HFFc6 (cell line): Measurements from ENCODE around the gene CCDC61. TPM values are rescaled to one million over a fixed set of nuclear protein-coding genes. Genes with fewer than 3 reads are reported as not detected.

Experiments
- DNase-seq: peaks from one replicate; pipeline ENCODE4 v3.0.0-alpha.2; 2018
- H3K27ac Mint-ChIP-seq: 2 replicates; pipeline ENCODE4 v1.8.0; 2020; ENCODE audit warnings: mild to moderate bottlenecking, mixed read lengths
- H3K27me3 Mint-ChIP-seq: 2 replicates; pipeline ENCODE4 v1.8.0; 2021; ENCODE audit warnings: mild to moderate bottlenecking, moderate library complexity, mixed read lengths; ENCODE audit not compliant: insufficient read depth
- H3K36me3 Mint-ChIP-seq: 2 replicates; pipeline ENCODE4 v1.8.0; 2021; ENCODE audit warnings: low read depth, mixed read lengths
- H3K4me1 Mint-ChIP-seq: 2 replicates; pipeline ENCODE4 v1.8.0; 2020; ENCODE audit warnings: low read depth, mixed read lengths
- H3K4me3 Mint-ChIP-seq: 2 replicates; pipeline ENCODE4 v1.8.0; 2020; ENCODE audit warnings: mild to moderate bottlenecking, moderate library complexity, mixed read lengths
- H3K9me3 Mint-ChIP-seq: 2 replicates; pipeline ENCODE4 v1.8.0; 2020; ENCODE audit warnings: mild to moderate bottlenecking, mixed read lengths
- CTCF ChIP-seq: fragments of 200-600 bp; sonication (generic); IDR thresholded peaks from 2 replicates; pipeline ENCODE4 v1.5.0; 2021; ENCODE audit warnings: antibody characterized with exemption, mild to moderate bottlenecking
- total RNA-seq, 6 experiments: library from RNA; stranded (reverse); fragmentation: NEBNext Ultra II Directional; extraction: Animal tissue kit (Norgen Biotek cat#: 25700); gene quantifications; 2 replicates in 1 of 6; 3 replicates in 5 of 6; pipeline ENCODE4 v1.2.3, GENCODE V29; 2021

The CCDC61 gene
- total RNA-seq, 6 experiments from 2014 or later = 8.6 to 13.1 (median 11.0) TPM

GRCh38 chr19:46022061-46022430 lies 26.8 kb downstream of the CCDC61 start:
- no peak for TF ChIP-seq CTCF
- no peak overlapping the region for H3K27ac Mint-ChIP-seq
- no peaks in the 10 kb centered on the region for H3K9me3 Mint-ChIP-seq
- H3K27me3 Mint-ChIP-seq = peaks cover 16% of the 10 kb centered on the region; the same call in 1 of the 2 replicates
- H3K4me1 Mint-ChIP-seq = peaks cover 8% of the 10 kb centered on the region; the same call in 1 of the 2 replicates
- no peaks in the 10 kb centered on the region for H3K36me3 Mint-ChIP-seq
- DNase-seq = no peak
- no peak overlapping the region for H3K4me3 Mint-ChIP-seq

GRCh38 chr19:46022431-46023310 lies 27.4 kb downstream of the CCDC61 start, which contains the start of gene PGLYRP1:
Gene PGLYRP1 (minus strand): TSS chr19:46023053. CDS start chr19:46023021, 32 bp downstream.
- no peak for TF ChIP-seq CTCF
- H3K9me3 Mint-ChIP-seq = no peaks in the 10 kb centered on the region
- no peaks in the 10 kb centered on the region for H3K36me3 Mint-ChIP-seq
- peaks cover 8% of the 10 kb centered on the region; the same call in 1 of the 2 replicates for H3K4me1 Mint-ChIP-seq
- no peak for DNase-seq
- peaks cover 16% of the 10 kb centered on the region; the same call in 1 of the 2 replicates for H3K27me3 Mint-ChIP-seq
- H3K4me3 Mint-ChIP-seq = no peak within 1 kb of the TSS
- H3K27ac Mint-ChIP-seq = no peak within 1 kb of the TSS

- TF ChIP-seq CTCF = no peak
- H3K36me3 Mint-ChIP-seq = no peaks in the 10 kb centered on the region
- no peak overlapping the region for H3K27ac Mint-ChIP-seq
- peaks cover 16% of the 10 kb centered on the region; the same call in 1 of the 2 replicates for H3K27me3 Mint-ChIP-seq
- DNase-seq = no peak
- no peak overlapping the region for H3K4me3 Mint-ChIP-seq
- H3K9me3 Mint-ChIP-seq = no peaks in the 10 kb centered on the region
- peaks cover 8% of the 10 kb centered on the region; the same call in 1 of the 2 replicates for H3K4me1 Mint-ChIP-seq
These were observed 28.1 kb downstream of the CCDC61 start for GRCh38 chr19:46023311-46023779.

GRCh38 chr19:46025835-46026234 lies 30.6 kb downstream of the CCDC61 start:
- no peak for TF ChIP-seq CTCF
- Mint-ChIP-seq H3K4me3 (no peak overlapping the region), H3K4me1 (peaks cover 5% of the 10 kb centered on the region; the same call in 1 of the 2 replicates), H3K27me3 (peaks cover 11% of the 10 kb centered on the region), H3K9me3 (no peaks in the 10 kb centered on the region), H3K27ac (no peak overlapping the region), H3K36me3 (no peaks in the 10 kb centered on the region)
- no peak for DNase-seq

- no peak for TF ChIP-seq CTCF
- Mint-ChIP-seq H3K9me3 (no peaks in the 10 kb centered on the region), H3K4me1 (peaks cover 5% of the 10 kb centered on the region; the same call in 1 of the 2 replicates), H3K27ac (no peak overlapping the region), H3K4me3 (no peak overlapping the region), H3K27me3 (peaks cover 33% of the 10 kb centered on the region), H3K36me3 (no peaks in the 10 kb centered on the region)
- no peak for DNase-seq
These were observed 35.7 kb downstream of the CCDC61 start for GRCh38 chr19:46030812-46031550.
